ENCODE results near the gene ORMDL1. TPM values are rescaled to one million over a fixed set of nuclear protein-coding genes. Genes with fewer than 3 reads are reported as not detected.

Gene ORMDL1
- total and polyA plus RNA-seq, 2 of the 13 experiments (the other 11 are each of a cell fraction or from before 2014, with no cell fraction given) = 67.5 to 160 TPM

DNA sequence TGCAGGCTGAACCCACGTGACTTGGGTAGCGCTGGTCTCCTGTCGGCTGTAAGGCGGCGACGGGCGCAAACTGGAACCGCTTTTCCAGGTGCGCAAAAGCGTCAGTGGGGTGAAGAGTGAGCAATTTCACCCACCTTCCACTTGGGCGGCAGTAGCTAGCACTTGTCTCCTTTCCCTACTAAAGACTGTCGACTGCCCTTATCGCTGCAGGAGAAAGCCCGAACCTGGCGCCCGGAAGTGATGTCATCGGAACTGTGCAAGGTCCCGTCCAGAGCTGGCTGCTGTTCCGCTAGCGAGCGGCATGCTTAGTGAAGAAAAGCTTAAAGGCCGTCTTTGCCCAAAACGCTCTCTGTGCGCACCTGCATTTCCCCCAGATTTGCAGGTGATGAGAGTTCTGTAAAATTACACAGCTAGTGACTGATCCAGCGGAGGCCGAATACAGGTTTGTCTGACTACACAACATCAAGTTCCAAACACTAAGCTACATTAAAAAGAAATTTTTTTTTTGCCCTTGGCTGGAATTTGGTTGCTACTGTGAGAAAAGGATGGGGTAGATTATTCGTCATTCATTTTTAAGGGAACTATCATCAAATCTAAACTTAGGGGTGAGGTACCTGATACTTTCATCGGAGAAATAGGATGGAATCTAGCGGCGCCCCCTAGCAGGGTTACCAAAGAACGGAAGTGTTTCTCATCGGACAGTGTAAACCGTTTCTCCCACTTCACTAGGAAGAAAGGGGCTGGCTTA is 21.4 kb downstream of the ORMDL1 start, which contains the start of gene OSGEPL1 (continued):
- TF ChIP-seq, protein P1, sequence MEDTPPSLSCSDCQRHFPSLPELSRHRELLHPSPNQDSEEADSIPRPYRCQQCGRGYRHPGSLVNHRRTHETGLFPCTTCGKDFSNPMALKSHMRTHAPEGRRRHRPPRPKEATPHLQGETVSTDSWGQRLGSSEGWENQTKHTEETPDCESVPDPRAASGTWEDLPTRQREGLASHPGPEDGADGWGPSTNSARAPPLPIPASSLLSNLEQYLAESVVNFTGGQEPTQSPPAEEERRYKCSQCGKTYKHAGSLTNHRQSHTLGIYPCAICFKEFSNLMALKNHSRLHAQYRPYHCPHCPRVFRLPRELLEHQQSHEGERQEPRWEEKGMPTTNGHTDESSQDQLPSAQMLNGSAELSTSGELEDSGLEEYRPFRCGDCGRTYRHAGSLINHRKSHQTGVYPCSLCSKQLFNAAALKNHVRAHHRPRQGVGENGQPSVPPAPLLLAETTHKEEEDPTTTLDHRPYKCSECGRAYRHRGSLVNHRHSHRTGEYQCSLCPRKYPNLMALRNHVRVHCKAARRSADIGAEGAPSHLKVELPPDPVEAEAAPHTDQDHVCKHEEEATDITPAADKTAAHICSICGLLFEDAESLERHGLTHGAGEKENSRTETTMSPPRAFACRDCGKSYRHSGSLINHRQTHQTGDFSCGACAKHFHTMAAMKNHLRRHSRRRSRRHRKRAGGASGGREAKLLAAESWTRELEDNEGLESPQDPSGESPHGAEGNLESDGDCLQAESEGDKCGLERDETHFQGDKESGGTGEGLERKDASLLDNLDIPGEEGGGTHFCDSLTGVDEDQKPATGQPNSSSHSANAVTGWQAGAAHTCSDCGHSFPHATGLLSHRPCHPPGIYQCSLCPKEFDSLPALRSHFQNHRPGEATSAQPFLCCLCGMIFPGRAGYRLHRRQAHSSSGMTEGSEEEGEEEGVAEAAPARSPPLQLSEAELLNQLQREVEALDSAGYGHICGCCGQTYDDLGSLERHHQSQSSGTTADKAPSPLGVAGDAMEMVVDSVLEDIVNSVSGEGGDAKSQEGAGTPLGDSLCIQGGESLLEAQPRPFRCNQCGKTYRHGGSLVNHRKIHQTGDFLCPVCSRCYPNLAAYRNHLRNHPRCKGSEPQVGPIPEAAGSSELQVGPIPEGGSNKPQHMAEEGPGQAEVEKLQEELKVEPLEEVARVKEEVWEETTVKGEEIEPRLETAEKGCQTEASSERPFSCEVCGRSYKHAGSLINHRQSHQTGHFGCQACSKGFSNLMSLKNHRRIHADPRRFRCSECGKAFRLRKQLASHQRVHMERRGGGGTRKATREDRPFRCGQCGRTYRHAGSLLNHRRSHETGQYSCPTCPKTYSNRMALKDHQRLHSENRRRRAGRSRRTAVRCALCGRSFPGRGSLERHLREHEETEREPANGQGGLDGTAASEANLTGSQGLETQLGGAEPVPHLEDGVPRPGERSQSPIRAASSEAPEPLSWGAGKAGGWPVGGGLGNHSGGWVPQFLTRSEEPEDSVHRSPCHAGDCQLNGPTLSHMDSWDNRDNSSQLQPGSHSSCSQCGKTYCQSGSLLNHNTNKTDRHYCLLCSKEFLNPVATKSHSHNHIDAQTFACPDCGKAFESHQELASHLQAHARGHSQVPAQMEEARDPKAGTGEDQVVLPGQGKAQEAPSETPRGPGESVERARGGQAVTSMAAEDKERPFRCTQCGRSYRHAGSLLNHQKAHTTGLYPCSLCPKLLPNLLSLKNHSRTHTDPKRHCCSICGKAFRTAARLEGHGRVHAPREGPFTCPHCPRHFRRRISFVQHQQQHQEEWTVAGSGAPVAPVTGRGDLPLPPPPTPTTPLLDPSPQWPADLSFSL (CRISPR knock-in tag; IDR thresholded peaks at IDR 0.05) = no peak
- TF ChIP-seq NR2F6 (IDR thresholded peaks at IDR 0.05) (no peak), NR2F6 (CRISPR knock-in tag; IDR thresholded peaks at IDR 0.05) (peak; percentile 60; the same call in 1 of the 2 replicates), RBFOX2 (IDR thresholded peaks at IDR 0.05; ENCODE audit: low read depth, low read length) (peak; percentile 65), ZNF496 (CRISPR knock-in tag; IDR thresholded peaks at IDR 0.05; ENCODE audit: insufficient replicate concordance) (no peak), CC2D1A (CRISPR knock-in tag; IDR thresholded peaks at IDR 0.05) (no peak), ZZZ3 (CRISPR knock-in tag; IDR thresholded peaks at IDR 0.05; ENCODE audit: borderline replicate concordance) (peak; percentile 80; the same call in 1 of the 2 replicates), CENPX (CRISPR knock-in tag; IDR thresholded peaks at IDR 0.05) (no peak), ZNF747 (CRISPR knock-in tag; IDR thresholded peaks at IDR 0.05; ENCODE audit: borderline replicate concordance) (peak; percentile 73; the same call in 1 of the 2 replicates), SMAD3 (CRISPR knock-in tag; IDR thresholded peaks at IDR 0.05) (peak; percentile 38), ZSCAN31 (CRISPR knock-in tag; IDR thresholded peaks at IDR 0.05; ENCODE audit: low read depth) (peak; percentile 61), DMAP1 (CRISPR knock-in tag; IDR thresholded peaks at IDR 0.05) (peak; percentile 90; the same call in 1 of the 2 replicates)
- TF ChIP-seq, protein P2, sequence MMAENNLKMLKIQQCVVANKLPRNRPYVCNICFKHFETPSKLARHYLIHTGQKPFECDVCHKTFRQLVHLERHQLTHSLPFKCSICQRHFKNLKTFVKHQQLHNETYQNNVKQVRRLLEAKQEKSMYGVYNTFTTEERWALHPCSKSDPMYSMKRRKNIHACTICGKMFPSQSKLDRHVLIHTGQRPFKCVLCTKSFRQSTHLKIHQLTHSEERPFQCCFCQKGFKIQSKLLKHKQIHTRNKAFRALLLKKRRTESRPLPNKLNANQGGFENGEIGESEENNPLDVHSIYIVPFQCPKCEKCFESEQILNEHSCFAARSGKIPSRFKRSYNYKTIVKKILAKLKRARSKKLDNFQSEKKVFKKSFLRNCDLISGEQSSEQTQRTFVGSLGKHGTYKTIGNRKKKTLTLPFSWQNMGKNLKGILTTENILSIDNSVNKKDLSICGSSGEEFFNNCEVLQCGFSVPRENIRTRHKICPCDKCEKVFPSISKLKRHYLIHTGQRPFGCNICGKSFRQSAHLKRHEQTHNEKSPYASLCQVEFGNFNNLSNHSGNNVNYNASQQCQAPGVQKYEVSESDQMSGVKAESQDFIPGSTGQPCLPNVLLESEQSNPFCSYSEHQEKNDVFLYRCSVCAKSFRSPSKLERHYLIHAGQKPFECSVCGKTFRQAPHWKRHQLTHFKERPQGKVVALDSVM (CRISPR knock-in tag; IDR thresholded peaks at IDR 0.05) = no peak
- TF ChIP-seq, protein P3, sequence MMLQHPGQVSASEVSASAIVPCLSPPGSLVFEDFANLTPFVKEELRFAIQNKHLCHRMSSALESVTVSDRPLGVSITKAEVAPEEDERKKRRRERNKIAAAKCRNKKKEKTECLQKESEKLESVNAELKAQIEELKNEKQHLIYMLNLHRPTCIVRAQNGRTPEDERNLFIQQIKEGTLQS (CRISPR knock-in tag; IDR thresholded peaks at IDR 0.05) = peak; percentile 81
- TF ChIP-seq, protein P4, sequence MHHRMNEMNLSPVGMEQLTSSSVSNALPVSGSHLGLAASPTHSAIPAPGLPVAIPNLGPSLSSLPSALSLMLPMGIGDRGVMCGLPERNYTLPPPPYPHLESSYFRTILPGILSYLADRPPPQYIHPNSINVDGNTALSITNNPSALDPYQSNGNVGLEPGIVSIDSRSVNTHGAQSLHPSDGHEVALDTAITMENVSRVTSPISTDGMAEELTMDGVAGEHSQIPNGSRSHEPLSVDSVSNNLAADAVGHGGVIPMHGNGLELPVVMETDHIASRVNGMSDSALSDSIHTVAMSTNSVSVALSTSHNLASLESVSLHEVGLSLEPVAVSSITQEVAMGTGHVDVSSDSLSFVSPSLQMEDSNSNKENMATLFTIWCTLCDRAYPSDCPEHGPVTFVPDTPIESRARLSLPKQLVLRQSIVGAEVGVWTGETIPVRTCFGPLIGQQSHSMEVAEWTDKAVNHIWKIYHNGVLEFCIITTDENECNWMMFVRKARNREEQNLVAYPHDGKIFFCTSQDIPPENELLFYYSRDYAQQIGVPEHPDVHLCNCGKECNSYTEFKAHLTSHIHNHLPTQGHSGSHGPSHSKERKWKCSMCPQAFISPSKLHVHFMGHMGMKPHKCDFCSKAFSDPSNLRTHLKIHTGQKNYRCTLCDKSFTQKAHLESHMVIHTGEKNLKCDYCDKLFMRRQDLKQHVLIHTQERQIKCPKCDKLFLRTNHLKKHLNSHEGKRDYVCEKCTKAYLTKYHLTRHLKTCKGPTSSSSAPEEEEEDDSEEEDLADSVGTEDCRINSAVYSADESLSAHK (CRISPR knock-in tag; IDR thresholded peaks at IDR 0.05; ENCODE audit: borderline replicate concordance) = no peak
- TF ChIP-seq, protein P5, sequence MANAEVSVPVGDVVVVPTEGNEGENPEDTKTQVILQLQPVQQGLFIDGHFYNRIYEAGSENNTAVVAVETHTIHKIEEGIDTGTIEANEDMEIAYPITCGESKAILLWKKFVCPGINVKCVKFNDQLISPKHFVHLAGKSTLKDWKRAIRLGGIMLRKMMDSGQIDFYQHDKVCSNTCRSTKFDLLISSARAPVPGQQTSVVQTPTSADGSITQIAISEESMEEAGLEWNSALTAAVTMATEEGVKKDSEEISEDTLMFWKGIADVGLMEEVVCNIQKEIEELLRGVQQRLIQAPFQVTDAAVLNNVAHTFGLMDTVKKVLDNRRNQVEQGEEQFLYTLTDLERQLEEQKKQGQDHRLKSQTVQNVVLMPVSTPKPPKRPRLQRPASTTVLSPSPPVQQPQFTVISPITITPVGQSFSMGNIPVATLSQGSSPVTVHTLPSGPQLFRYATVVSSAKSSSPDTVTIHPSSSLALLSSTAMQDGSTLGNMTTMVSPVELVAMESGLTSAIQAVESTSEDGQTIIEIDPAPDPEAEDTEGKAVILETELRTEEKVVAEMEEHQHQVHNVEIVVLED (CRISPR knock-in tag; IDR thresholded peaks at IDR 0.05; ENCODE audit: borderline replicate concordance) = peak; percentile 70
